SKM-1 (cell line): ENCODE results near the gene TNFAIP8L2.

Experiments
- DNase-seq: peaks from one replicate; lab custom pipeline; 2025; ENCODE audit not compliant: unreplicated experiment; lab: John Stamatoyannopoulos, UW

TNFAIP8L2 gene

DNA sequence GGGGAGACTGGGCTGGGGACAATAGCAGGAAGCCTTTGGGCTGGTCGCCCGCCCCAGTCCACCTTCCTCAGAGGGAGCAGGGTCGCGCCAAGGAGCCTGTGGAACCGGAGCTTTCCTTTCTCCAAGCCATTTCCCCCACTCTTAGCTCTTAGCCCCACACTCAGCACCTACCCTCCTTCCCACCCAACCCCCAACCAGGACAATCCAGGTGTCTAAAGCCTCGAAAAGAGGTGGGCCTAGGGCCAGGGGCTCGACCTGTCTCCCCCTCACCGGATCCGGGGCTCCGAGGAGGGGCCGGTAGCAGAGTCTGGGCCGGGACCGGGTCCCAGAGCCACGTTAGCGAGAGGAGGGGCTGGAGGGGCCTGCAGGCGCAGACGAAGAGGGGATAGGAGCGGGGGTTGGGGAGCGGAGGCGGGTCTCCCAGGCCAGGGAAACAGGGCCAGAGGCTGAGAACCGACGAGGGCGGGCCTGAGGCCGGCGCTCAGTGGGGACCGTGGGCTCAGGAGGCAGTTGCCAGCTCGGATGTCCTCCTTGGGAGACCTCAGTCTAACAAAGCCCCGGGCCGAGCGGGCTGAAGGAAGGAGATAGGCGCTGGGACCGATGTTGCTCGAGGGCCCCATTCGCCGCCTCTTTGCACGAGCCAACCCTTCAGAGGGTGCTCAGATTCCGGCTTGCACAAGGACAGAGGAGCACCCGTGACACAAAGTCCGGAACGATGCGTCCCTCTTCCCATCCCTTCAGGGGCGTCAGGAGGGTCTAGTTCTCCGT is 11.0 kb upstream of the TNFAIP8L2 start:
- no peak for DNase-seq

- DNase-seq: no peak
Observed at GRCh38 chr1:151146072-151146411, 10.4 kb upstream of the TNFAIP8L2 start.

DNA sequence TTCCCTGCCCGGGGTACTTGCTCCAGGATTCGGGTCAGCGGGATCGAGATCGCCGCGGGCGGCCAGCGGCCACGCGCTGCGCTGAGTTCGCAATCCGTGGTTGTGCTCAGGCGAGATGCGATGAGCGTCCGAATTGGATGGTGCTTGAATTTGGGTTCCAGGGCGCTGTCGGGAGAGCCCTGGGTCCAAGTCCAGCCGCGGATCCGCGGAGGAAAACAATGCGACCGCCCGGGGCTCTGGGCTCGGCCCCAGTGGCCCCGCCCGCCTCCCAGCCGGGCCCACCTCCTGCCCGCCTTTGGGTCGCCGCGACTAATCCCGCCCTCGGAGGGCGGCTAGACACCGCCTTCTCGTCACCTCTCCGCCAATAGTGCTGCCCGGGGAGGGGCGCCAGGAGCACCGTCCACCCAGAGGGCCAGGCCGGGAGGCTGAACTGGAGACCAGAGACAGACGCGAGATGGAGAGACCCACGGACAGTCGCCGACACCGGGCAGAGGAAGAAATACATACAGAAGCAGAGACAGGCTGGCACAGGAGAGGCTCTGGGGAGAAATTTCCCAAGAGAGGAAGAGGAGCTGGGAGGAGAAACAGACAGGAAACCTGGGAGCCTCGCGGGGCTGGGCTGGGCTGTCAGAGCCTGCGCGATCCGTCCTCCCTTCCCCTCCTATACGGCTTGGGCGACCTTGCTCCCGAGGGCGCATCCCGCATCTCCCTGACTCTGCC is 9.9 kb upstream of the TNFAIP8L2 start, which contains the start of gene SEMA6C:
TSS of gene SEMA6C (minus strand) at position 220 of the 720 bp plus-strand sequence. CDS start 4,010 bp downstream, outside the sequence.
- peak; percentile 98 for DNase-seq

DNA sequence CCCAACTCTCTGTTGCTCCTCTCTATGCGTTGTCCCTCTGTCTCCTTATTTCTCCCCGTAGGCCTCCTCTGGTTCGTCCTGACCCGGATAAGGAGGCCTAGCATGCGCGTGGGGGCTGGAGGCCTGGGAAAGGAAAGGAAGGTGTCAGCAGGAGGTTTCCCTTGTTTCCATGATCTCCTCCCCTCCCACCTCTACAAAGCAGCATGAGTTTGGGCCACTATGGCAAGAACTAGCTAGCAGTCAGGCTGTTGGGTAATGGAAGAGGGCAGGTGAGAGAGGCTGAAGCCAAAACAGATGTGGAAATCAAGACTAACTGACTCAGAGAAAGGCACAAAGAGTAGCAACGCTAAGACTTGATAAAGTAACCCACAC is 9.3 kb upstream of the TNFAIP8L2 start:
- DNase-seq: no peak

- DNase-seq: no peak
Observed at GRCh38 chr1:151147665-151148064, 8.8 kb upstream of the TNFAIP8L2 start.

DNA sequence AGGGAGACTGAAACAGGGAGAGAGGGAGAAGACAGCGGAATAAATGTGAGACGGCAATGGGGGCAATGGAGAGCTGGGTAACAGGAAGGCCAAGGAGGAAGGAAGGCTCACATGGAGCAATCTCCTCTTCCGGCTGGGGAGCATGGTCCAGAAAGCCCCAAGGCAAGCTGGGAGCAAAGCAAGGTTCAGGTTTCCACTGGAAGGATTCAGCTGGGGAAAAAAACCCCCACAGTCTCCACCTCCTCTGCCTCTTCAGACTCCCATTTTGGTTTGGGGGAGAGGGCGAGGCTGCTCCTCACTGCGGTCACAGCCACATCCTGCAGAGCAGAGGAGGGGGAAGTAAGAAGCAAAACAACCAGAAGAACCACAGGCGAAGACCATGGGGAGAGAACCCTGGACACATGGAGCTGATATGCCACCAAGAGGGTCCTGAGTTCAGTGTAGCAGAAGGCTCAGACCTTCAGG is 650 bp downstream of the TNFAIP8L2 start:
- peak; percentile 97 for DNase-seq

DNA sequence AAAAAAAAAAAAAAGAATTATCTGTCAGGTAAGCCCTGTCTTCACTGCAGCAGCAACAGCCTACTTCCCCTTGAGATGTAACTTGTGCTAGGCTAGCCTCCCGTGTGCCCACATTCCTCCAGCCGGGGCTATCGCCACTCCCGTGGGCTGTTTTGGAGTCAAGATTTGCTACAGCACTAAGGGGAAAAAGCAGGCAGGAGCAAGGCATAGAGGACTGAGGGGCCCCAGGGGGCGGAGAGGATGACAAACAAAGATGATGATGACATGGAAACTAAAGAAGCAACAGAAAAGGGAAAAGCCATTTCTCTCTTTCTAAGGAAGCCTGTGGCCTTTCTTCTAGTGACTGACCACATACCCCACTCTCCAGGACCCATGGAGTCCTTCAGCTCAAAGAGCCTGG is 1.9 kb downstream of the TNFAIP8L2 start:
- peak; percentile 25 for DNase-seq

DNA sequence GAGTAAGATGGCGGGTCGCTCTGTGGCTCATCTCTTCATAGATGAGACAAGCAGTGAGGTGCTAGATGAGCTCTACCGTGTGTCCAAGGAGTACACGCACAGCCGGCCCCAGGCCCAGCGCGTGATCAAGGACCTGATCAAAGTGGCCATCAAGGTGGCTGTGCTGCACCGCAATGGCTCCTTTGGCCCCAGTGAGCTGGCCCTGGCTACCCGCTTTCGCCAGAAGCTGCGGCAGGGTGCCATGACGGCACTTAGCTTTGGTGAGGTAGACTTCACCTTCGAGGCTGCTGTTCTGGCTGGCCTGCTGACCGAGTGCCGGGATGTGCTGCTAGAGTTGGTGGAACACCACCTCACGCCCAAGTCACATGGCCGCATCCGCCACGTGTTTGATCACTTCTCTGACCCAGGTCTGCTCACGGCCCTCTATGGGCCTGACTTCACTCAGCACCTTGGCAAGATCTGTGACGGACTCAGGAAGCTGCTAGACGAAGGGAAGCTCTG is 2.4 kb downstream of the TNFAIP8L2 start:
- DNase-seq: peak; percentile 43

DNA sequence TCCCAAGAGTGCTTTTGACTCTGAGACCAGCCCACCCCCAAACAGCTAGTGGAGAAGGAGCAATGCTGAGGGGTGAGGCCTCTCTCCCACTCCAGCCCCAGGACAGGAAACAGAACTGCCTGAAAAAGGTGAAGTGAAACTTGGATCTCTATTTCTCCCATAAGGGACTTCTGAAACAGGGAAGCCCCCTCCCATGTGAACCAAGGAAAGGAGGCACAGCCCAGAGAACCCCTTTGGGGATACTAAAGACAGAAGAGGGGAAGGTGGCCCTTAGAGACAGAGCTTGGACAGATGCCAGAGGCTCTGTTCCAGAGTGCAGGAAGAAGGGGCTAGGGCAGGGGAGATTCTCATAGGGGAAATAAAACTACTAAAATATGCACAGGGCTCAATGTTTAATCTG is 2.9 kb downstream of the TNFAIP8L2 start:
- no peak for DNase-seq

GRCh38 chr1:151164732-151165280 is 8.4 kb downstream of the TNFAIP8L2 start:
- DNase-seq: no peak

GRCh38 chr1:151165281-151165737 is 8.9 kb downstream of the TNFAIP8L2 start:
- DNase-seq: no peak

GRCh38 chr1:151165738-151166504 is 9.5 kb downstream of the TNFAIP8L2 start, which contains the start of the genes LYSMD1 and SCNM1:
TSS of gene LYSMD1 (minus strand) at chr1:151165902. CDS start at chr1:151165258, 644 bp downstream.
TSS of gene SCNM1 (plus strand) at chr1:151166144. CDS start at chr1:151166153, 9 bp downstream.
- DNase-seq: peak; percentile 100

GRCh38 chr1:151166505-151166956 is 10.1 kb downstream of the TNFAIP8L2 start:
- no peak for DNase-seq

GRCh38 chr1:151167116-151167515 is 10.7 kb downstream of the TNFAIP8L2 start:
- no peak for DNase-seq

DNA sequence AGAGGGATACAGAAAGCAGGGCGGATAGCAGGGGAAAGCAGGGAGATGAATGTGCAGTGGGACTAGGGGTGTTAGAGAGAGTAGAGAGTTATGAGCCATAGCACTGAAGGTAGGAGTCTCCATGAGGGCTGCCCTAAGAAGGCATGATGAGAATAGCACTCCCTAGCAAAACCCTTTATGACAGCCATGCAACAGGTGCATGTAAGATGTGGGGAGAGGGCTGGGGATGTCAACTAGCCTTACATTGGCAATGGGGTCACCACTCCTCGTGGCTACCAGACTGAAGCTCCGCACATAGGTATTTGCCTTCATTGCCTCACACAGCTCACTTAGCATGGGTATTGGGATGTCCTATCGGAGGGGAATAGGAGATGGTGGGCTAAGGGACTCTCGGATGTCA is 14.7 kb downstream of the TNFAIP8L2 start:
- DNase-seq: no peak

GRCh38 chr1:151175041-151175741 is 18.7 kb downstream of the TNFAIP8L2 start:
- no peak for DNase-seq

GRCh38 chr1:151175863-151176262 is 19.4 kb downstream of the TNFAIP8L2 start, which contains the start of gene TMOD4:
TSS of gene TMOD4 (minus strand) at chr1:151175981. CDS start at chr1:151174875, 1,106 bp downstream.
- peak; percentile 67 for DNase-seq

DNA sequence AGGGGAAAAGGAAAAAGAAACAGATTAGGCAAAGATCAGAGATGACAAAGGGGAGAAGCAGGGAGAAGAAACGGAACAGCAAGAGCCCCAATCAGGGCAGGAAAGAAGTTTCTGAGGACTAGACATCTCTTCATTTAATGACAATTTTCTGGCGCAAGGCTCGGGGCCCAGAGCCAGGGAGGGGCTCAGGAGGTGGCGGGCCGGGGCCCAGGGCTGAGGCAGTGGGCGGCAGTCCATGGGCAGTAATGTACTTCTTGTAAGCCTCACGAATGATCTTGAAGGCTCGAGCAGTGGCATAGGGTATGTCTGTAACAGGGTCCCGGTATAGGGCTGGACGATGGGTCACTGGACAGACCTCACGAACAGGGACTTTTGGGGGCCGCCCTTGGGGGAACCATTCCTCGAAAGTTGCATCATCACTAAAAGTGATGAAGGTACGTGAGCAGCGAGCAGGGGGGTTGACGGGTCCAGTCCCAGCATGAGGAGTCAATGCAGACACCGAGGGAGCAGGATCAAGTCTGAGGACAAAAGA is 20.1 kb downstream of the TNFAIP8L2 start:
- DNase-seq: no peak

DNA sequence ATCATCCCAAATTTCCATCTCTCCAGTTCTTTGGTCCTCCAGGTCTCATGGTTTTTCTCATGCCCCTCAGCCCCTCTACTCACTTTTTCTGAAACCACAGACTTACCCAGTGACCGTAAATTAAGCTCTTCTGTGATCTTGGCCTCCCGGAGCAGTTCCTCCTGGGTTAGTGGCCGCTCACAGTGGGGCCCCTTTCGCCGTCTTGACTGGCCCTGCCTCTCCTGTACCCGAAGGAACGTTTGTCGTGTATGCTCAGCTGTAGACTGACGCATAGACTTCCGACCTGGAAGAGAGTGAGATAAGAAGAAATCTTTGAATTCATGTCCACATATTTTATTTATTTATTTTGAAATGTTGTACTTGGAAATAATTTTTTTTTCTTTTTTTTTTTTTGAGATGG is 27.8 kb downstream of the TNFAIP8L2 start:
- no peak for DNase-seq

DNA sequence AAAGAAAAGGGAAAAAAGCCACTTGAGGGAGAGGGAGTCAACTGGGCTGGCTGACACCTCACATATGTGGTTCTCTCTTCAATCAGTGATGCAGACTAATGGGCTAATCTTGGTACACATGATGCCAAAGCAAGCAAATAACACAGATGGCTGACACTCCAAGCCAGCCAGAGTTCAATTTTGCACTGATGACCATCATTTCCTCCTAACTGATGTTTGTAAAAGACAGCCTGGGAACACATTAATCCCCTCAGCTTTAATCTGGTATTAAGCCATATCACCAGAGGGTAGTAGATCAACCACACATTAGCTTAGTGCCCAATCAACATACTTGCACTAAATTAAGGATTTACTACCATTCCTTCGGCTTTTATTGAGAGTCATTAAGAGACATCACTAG is 30.8 kb downstream of the TNFAIP8L2 start:
- DNase-seq: no peak
